Endothelial cell (in vitro differentiated cells): ENCODE results near the gene R3HDM2. TPM values are rescaled to one million over a fixed set of nuclear protein-coding genes. Genes with fewer than 3 reads are reported as not detected.

Experiments
- DNase-seq: peaks from one replicate; pipeline ENCODE4 v3.0.0; 2021; ENCODE audit warnings: low spot score
- H3K27ac Mint-ChIP-seq: one replicate; pipeline ENCODE4 v1.8.0; 2021; ENCODE audit warnings: mixed read lengths, inconsistent platforms; ENCODE audit not compliant: unreplicated experiment
- H3K27me3 Mint-ChIP-seq: one replicate; pipeline ENCODE4 v1.8.0; 2021; ENCODE audit warnings: mild to moderate bottlenecking, moderate library complexity, mixed read lengths, inconsistent platforms; ENCODE audit not compliant: unreplicated experiment
- H3K36me3 Mint-ChIP-seq: one replicate; pipeline ENCODE4 v1.8.0; 2021; ENCODE audit warnings: mild to moderate bottlenecking, low read depth, mixed read lengths, inconsistent platforms; ENCODE audit not compliant: unreplicated experiment
- H3K4me1 Mint-ChIP-seq: one replicate; pipeline ENCODE4 v1.8.0; 2021; ENCODE audit warnings: mild to moderate bottlenecking, mixed read lengths, inconsistent platforms; ENCODE audit not compliant: unreplicated experiment
- H3K4me3 Mint-ChIP-seq: one replicate; pipeline ENCODE4 v1.8.0; 2021; ENCODE audit warnings: mild to moderate bottlenecking, mixed read lengths, inconsistent platforms; ENCODE audit not compliant: unreplicated experiment
- H3K9me3 Mint-ChIP-seq: one replicate; pipeline ENCODE4 v1.8.0; 2021; ENCODE audit warnings: mixed read lengths, inconsistent platforms; ENCODE audit not compliant: unreplicated experiment
- CTCF ChIP-seq: fragments of 200-600 bp; sonication (generic); IDR thresholded peaks from one replicate; pipeline ENCODE4 v1.5.0; 2021; ENCODE audit warnings: antibody characterized with exemption; ENCODE audit not compliant: unreplicated experiment
- total RNA-seq: library from RNA; stranded (reverse); fragmentation: NEBNext Ultra II Directional; extraction: Animal tissue kit (Norgen Biotek cat#: 25700); gene quantifications from one replicate; pipeline ENCODE4 v1.2.1, GENCODE V29; 2021; ENCODE audit not compliant: unreplicated experiment

The R3HDM2 gene
- total RNA-seq, 1 donor from 2014 or later, result 39.4 TPM

- H3K36me3 Mint-ChIP-seq, result peaks cover 11% of the 10 kb centered on the region
- peaks cover 4% of the 10 kb centered on the region for H3K27me3 Mint-ChIP-seq
- H3K4me3 Mint-ChIP-seq, result no peak overlapping the region
- DNase-seq, result peak; percentile 88
- H3K4me1 Mint-ChIP-seq, result no peaks in the 10 kb centered on the region
- TF ChIP-seq CTCF, result peak; percentile 83
- no peaks in the 10 kb centered on the region for H3K9me3 Mint-ChIP-seq
- no peak overlapping the region for H3K27ac Mint-ChIP-seq
These were observed 22.2 kb upstream of the R3HDM2 start for GRCh38 chr12:57452937-57453509.

- H3K27me3 Mint-ChIP-seq, result peaks cover 3% of the 10 kb centered on the region
- no peak overlapping the region for H3K4me3 Mint-ChIP-seq
- no peaks in the 10 kb centered on the region for H3K9me3 Mint-ChIP-seq
- H3K4me1 Mint-ChIP-seq, result no peaks in the 10 kb centered on the region
- no peak for TF ChIP-seq CTCF
- H3K27ac Mint-ChIP-seq, result no peak overlapping the region
- H3K36me3 Mint-ChIP-seq, result peaks cover 11% of the 10 kb centered on the region
- no peak for DNase-seq
These were observed 21.5 kb upstream of the R3HDM2 start for GRCh38 chr12:57452181-57452936.

- Mint-ChIP-seq H3K36me3 (peaks cover 7% of the 10 kb centered on the region), H3K9me3 (no peaks in the 10 kb centered on the region), H3K27me3 (peaks cover 3% of the 10 kb centered on the region), H3K4me3 (no peak overlapping the region), H3K27ac (no peak overlapping the region), H3K4me1 (no peaks in the 10 kb centered on the region)
- TF ChIP-seq CTCF, result no peak
- no peak for DNase-seq
These were observed 20.5 kb upstream of the R3HDM2 start for GRCh38 chr12:57451233-57451778.

GRCh38 chr12:57450057-57450456 lies 19.2 kb upstream of the R3HDM2 start:
- Mint-ChIP-seq H3K9me3 (no peaks in the 10 kb centered on the region), H3K4me3 (no peak overlapping the region), H3K27me3 (peaks cover 3% of the 10 kb centered on the region), H3K27ac (no peak overlapping the region), H3K4me1 (no peaks in the 10 kb centered on the region), H3K36me3 (peaks cover 7% of the 10 kb centered on the region)
- no peak for TF ChIP-seq CTCF
- DNase-seq, result no peak

GRCh38 chr12:57449375-57449774 lies 18.5 kb upstream of the R3HDM2 start:
- H3K27ac Mint-ChIP-seq, result no peak overlapping the region
- H3K9me3 Mint-ChIP-seq, result no peaks in the 10 kb centered on the region
- H3K27me3 Mint-ChIP-seq, result peaks cover 3% of the 10 kb centered on the region
- no peak overlapping the region for H3K4me3 Mint-ChIP-seq
- no peak for DNase-seq
- peaks cover 7% of the 10 kb centered on the region for H3K36me3 Mint-ChIP-seq
- H3K4me1 Mint-ChIP-seq, result no peaks in the 10 kb centered on the region
- no peak for TF ChIP-seq CTCF
